GM18951 (cell line): ENCODE measurements around the gene LRP2.
"Not testable (repeated sequence)": the region's sequence is repeated elsewhere in the genome, so short reads cannot be mapped to it uniquely, and the experiment has no call there.

ENCODE experiments used
- POLR2A ChIP-seq: IDR thresholded peaks from 4 replicates; pipeline ENCODE4 v1.6.1; 2011; ENCODE audit warnings: mild to moderate bottlenecking; ENCODE audit not compliant: insufficient read length, insufficient read depth; ENCODE audit errors: extremely low read depth
- in situ Hi-C: fragments of 300-500 bp; cut with MboI; formaldehyde crosslinking; loops from one replicate; pipeline ENCODE4 v1.12.0; 2022; ENCODE audit warnings: low sequenced_read_pairs, mixed read lengths, inconsistent platforms; ENCODE audit not compliant: unreplicated experiment

Gene LRP2

GRCh38 chr2:169301596-169302335 is 60.6 kb downstream of the LRP2 start:
- in situ Hi-C loops: no loop called here
- TF ChIP-seq POLR2A: no peak

- in situ Hi-C loops: no loop called here
- no peak for TF ChIP-seq POLR2A
Measured at GRCh38 chr2:169300636-169301530, 61.5 kb downstream of the LRP2 start.

DNA sequence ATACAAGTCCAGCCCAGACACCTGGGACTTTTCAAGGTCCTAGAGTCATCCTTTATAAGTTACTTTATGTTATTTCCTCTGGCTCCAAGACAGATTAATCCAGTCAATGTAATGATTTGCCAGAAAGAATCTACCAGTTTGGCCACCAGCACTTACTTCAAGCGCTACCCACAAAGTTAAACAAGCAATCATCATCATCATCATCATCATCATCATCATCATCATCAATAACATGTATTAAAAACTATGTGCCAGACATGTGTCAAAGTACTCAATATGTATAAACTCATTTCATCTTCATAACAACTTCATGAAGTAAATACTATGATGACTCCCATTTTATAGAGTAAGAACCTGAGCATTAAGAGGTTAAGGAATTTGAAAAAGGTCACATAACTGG is 64.3 kb downstream of the LRP2 start:
- in situ Hi-C loops: no loop called here
- TF ChIP-seq POLR2A: no peak

GRCh38 chr2:169294001-169294675 is 68.2 kb downstream of the LRP2 start:
- no peak for TF ChIP-seq POLR2A
- in situ Hi-C loops: no loop called here

GRCh38 chr2:169291517-169291916 is 70.8 kb downstream of the LRP2 start:
- in situ Hi-C loops: no loop called here
- no peak for TF ChIP-seq POLR2A

DNA sequence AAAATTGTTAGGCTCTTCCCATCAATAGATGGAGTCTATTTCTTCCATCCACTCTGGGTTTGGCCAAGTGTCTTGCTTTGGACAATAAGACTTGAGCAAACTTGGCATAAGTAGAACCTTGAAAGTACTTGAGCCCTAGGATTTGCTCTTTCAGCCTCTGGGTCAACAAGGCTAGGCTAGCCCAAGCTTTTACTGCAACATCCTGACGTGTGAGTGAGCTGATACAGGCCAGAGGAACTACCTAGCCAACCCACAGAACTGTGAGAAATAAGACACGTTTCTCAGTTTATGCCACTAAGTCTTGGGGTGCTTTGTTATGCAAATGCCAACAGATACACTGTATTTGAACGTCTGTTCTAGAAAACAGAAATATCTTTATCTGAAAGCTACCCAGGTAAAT is 71.9 kb downstream of the LRP2 start:
- in situ Hi-C loops: no loop called here
- TF ChIP-seq POLR2A: no peak

DNA sequence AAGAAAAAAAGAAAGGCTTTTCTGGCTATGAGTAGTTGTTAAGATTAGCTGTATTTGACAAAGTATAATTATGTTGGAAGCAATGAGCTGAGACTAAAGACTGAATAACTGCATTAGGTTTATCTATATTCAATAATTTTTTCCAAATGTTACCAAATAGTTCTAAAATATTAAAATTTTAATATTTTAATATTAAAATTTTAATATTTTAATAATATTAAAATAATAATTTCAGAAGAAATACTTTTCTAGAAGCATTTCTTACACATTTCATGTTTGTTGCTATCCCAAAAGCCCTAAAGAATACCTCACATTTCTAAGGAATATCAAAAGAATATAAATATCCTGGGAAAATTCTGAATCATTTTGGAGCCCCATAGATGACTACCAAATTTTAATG is 74.7 kb downstream of the LRP2 start:
- in situ Hi-C loops: no loop called here
- TF ChIP-seq POLR2A: no peak

- TF ChIP-seq POLR2A: no peak
- in situ Hi-C loops: no loop called here
Measured at GRCh38 chr2:169286624-169287231, 75.6 kb downstream of the LRP2 start.

- in situ Hi-C loops: no loop called here
Measured at GRCh38 chr2:169285531-169286235, 76.7 kb downstream of the LRP2 start.

GRCh38 chr2:169280502-169280901 is 81.8 kb downstream of the LRP2 start:
- in situ Hi-C loops: no loop called here
- TF ChIP-seq POLR2A: no peak

More at GRCh38 chr2:169285531-169286235, 76.7 kb downstream of the LRP2 start:
- TF ChIP-seq POLR2A: no peak

- in situ Hi-C loops: no loop called here
Measured at GRCh38 chr2:169275696-169276444, 86.5 kb downstream of the LRP2 start.

GRCh38 chr2:169272010-169272409 is 90.3 kb downstream of the LRP2 start:
- in situ Hi-C loops: no loop called here
- TF ChIP-seq POLR2A: no peak

More at GRCh38 chr2:169275696-169276444, 86.5 kb downstream of the LRP2 start:
- no peak for TF ChIP-seq POLR2A

- in situ Hi-C loops: not testable (repeated sequence)
Measured at GRCh38 chr2:169270574-169270973, 91.8 kb downstream of the LRP2 start.
